SK-N-SH treated with all-trans-retinoic acid at 6 μM for 48 hours (cell line): ENCODE results near the gene CENPF.

Source experiments
- ARNTL ChIP-seq: fragments of 450-650 bp; formaldehyde crosslinking; IDR thresholded peaks from 2 replicates; pipeline ENCODE4 v1.5.0; 2020; ENCODE audit warnings: low read depth, mild to moderate bottlenecking, moderate library complexity, borderline replicate concordance
- TCF4 ChIP-seq: fragments of 250-450 bp; sonication (Bioruptor Pico); IDR thresholded peaks from 2 replicates; pipeline ENCODE4 v1.8.0; 2021; ENCODE audit warnings: mild to moderate bottlenecking, moderate library complexity, borderline replicate concordance
- ZNF565 ChIP-seq: fragments of 450-650 bp; formaldehyde crosslinking; conservative IDR thresholded peaks from 2 replicates; pipeline ENCODE4 v1.5.0; 2020; ENCODE audit warnings: low read depth, mild to moderate bottlenecking, moderate library complexity
- TF ChIP-seq, protein P1 (sequence below): fragments of 250-450 bp; sonication (Bioruptor Pico); IDR thresholded peaks from 2 replicates; pipeline ENCODE4 v1.5.1; 2020; ENCODE audit warnings: low read depth, mild to moderate bottlenecking, moderate library complexity
- TF ChIP-seq, protein P2 (sequence below): fragments of 250-450 bp; sonication (Bioruptor Pico); IDR thresholded peaks from 2 replicates; pipeline ENCODE4 v1.8.0; 2021; ENCODE audit warnings: low read depth, mild to moderate bottlenecking, moderate library complexity, borderline replicate concordance

DNA sequence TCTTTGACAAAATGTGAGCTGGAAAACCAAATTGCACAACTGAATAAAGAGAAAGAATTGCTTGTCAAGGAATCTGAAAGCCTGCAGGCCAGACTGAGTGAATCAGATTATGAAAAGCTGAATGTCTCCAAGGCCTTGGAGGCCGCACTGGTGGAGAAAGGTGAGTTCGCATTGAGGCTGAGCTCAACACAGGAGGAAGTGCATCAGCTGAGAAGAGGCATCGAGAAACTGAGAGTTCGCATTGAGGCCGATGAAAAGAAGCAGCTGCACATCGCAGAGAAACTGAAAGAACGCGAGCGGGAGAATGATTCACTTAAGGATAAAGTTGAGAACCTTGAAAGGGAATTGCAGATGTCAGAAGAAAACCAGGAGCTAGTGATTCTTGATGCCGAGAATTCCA, 42.7 kb downstream of the CENPF start:
- no peak for TF ChIP-seq ZNF565 (CRISPR knock-in tag)
- TF ChIP-seq, protein P1, sequence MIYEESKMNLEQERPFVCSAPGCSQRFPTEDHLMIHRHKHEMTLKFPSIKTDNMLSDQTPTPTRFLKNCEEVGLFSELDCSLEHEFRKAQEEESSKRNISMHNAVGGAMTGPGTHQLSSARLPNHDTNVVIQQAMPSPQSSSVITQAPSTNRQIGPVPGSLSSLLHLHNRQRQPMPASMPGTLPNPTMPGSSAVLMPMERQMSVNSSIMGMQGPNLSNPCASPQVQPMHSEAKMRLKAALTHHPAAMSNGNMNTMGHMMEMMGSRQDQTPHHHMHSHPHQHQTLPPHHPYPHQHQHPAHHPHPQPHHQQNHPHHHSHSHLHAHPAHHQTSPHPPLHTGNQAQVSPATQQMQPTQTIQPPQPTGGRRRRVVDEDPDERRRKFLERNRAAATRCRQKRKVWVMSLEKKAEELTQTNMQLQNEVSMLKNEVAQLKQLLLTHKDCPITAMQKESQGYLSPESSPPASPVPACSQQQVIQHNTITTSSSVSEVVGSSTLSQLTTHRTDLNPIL (CRISPR knock-in tag): no peak
- TF ChIP-seq TCF4: no peak
- TF ChIP-seq ARNTL (CRISPR knock-in tag): no peak
- TF ChIP-seq, protein P2, sequence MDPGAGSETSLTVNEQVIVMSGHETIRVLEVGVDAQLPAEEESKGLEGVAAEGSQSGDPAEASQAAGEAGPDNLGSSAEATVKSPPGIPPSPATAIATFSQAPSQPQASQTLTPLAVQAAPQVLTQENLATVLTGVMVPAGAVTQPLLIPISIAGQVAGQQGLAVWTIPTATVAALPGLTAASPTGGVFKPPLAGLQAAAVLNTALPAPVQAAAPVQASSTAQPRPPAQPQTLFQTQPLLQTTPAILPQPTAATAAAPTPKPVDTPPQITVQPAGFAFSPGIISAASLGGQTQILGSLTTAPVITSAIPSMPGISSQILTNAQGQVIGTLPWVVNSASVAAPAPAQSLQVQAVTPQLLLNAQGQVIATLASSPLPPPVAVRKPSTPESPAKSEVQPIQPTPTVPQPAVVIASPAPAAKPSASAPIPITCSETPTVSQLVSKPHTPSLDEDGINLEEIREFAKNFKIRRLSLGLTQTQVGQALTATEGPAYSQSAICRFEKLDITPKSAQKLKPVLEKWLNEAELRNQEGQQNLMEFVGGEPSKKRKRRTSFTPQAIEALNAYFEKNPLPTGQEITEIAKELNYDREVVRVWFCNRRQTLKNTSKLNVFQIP (CRISPR knock-in tag): no peak
